Keratinocyte (primary cell): ENCODE data around the gene PUM1. TPM values are rescaled to one million over a fixed set of nuclear protein-coding genes. Genes with fewer than 3 reads are reported as not detected.

ENCODE experiments used
- DNase-seq: peaks from one replicate; pipeline ENCODE4 v3.0.0-alpha.2; 2011; ENCODE audit warnings: low read depth, missing footprints, low spot score
- FAIRE-seq: peaks from 2 replicates; lab custom pipeline; 2011; peaks lifted over from hg19 to GRCh38; lab: Jason Lieb, UNC
- H2AFZ ChIP-seq: 2 replicates; pipeline ENCODE4 v1.6.0; 2012; ENCODE audit warnings: low read length, control low read depth, inconsistent platforms; ENCODE audit not compliant: control insufficient read depth
- H3K27ac ChIP-seq: 2 replicates; pipeline ENCODE4 v1.5.1; 2011; ENCODE audit warnings: low read length; ENCODE audit not compliant: control insufficient read depth, insufficient read depth
- H3K27me3 ChIP-seq: 3 replicates; pipeline ENCODE4 v1.6.0; 2011; ENCODE audit warnings: low read length; ENCODE audit not compliant: control insufficient read depth, insufficient read depth; ENCODE audit errors: extremely low read depth
- H3K36me3 ChIP-seq, 2 experiments: 2 replicates in 1 of 2; 3 replicates in 1 of 2; pipeline ENCODE4 v1.5.1; 2011; ENCODE audit warnings: low read length in 2 of 2, mild to moderate bottlenecking in 1 of 2; ENCODE audit not compliant: control insufficient read depth in 2 of 2, insufficient read depth in 2 of 2; ENCODE audit errors: extremely low read depth in 1 of 2
- H3K4me1 ChIP-seq: 3 replicates; pipeline ENCODE4 v1.5.1; 2011; ENCODE audit warnings: low read length; ENCODE audit not compliant: control insufficient read depth, insufficient read depth; ENCODE audit errors: extremely low read depth
- H3K4me2 ChIP-seq: 3 replicates; pipeline ENCODE4 v1.6.0; 2011; ENCODE audit warnings: low read depth, low read length; ENCODE audit not compliant: control insufficient read depth, insufficient read depth; ENCODE audit errors: extremely low read depth
- H3K4me3 ChIP-seq, 3 experiments: fragments of 200-600 bp in 1 of 3; sonication (generic) in 1 of 3; 2 replicates in 2 of 3; 3 replicates in 1 of 3; pipeline ENCODE4 v1.5.1; 2011 to 2016; ENCODE audit warnings: low read length in 3 of 3, mild to moderate bottlenecking in 3 of 3, control low read depth in 2 of 3, inconsistent platforms in 1 of 3, low read depth in 1 of 3, mixed read lengths in 1 of 3, mixed run types in 1 of 3, moderate library complexity in 1 of 3; ENCODE audit not compliant: control insufficient read depth in 2 of 3, insufficient read depth in 2 of 3; ENCODE audit errors: extremely low read depth in 1 of 3
- H3K79me2 ChIP-seq: 2 replicates; pipeline ENCODE4 v1.6.0; 2012; ENCODE audit warnings: low read length; ENCODE audit not compliant: control insufficient read depth, insufficient read depth
- H3K9ac ChIP-seq: 3 replicates; pipeline ENCODE4 v1.6.0; 2011; ENCODE audit warnings: low read length; ENCODE audit not compliant: control insufficient read depth, insufficient read depth; ENCODE audit errors: extremely low read depth
- H3K9me1 ChIP-seq: 3 replicates; pipeline ENCODE4 v1.6.0; 2011; ENCODE audit warnings: low read length; ENCODE audit not compliant: control insufficient read depth, insufficient read depth; ENCODE audit errors: extremely low read depth
- H3K9me3 ChIP-seq: 2 replicates; pipeline ENCODE4 v1.5.1; 2012; ENCODE audit warnings: low read depth, low read length; ENCODE audit not compliant: control insufficient read depth
- H4K20me1 ChIP-seq: 3 replicates; pipeline ENCODE4 v1.6.0; 2011; ENCODE audit warnings: low read length; ENCODE audit not compliant: control insufficient read depth, insufficient read depth; ENCODE audit errors: extremely low read depth
- EZH2 ChIP-seq: IDR thresholded peaks from one replicate; pipeline ENCODE4 v1.6.1; 2012; ENCODE audit warnings: inconsistent platforms, mild to moderate bottlenecking, low read length, moderate library complexity
- dilution Hi-C: fragments of 300-500 bp; cut with MboI; formaldehyde crosslinking; loops from one replicate; pipeline ENCODE4 v1.7.0; 2020; ENCODE audit warnings: low sequenced_read_pairs; ENCODE audit not compliant: extremely low pct_ligation_motif_present
- polyA plus RNA-seq, 5 experiments: library from polyadenylated mRNA; depleted of rRNA in 3 of 5; stranded (reverse) in 3 of 5; stranded (forward) in 1 of 5; unstranded in 1 of 5; fragments of >200 nt; gene quantifications; 1 replicate in 1 of 5; 2 replicates in 3 of 5; 3 replicates in 1 of 5; pipeline versions ENCODE4 v1.2.1 to v1.2.3, GENCODE V29; 2011 to 2012; ENCODE audit warnings: missing spikeins in 2 of 5, low read depth in 1 of 5, low replicate concordance in 1 of 5
- TF ChIP-seq, protein P1 (sequence below), 3 experiments: IDR thresholded peaks in 1 of 3; conservative IDR thresholded peaks in 1 of 3; optimal IDR thresholded peaks in 1 of 3; 2 replicates in 2 of 3; 3 replicates in 1 of 3; pipeline versions ENCODE3 to v1.5.1; 2011; ENCODE audit warnings: low read length in 3 of 3, mild to moderate bottlenecking in 3 of 3, moderate library complexity in 2 of 3, control low read depth in 1 of 3, inconsistent platforms in 1 of 3; ENCODE audit not compliant: insufficient read depth in 2 of 3; ENCODE audit errors: extremely low read depth in 1 of 3

The PUM1 gene
- polyA plus RNA-seq, 1 donor (not counting 4 experiments of a cell fraction or from before 2014, with no cell fraction given), result 68.6 TPM

DNA sequence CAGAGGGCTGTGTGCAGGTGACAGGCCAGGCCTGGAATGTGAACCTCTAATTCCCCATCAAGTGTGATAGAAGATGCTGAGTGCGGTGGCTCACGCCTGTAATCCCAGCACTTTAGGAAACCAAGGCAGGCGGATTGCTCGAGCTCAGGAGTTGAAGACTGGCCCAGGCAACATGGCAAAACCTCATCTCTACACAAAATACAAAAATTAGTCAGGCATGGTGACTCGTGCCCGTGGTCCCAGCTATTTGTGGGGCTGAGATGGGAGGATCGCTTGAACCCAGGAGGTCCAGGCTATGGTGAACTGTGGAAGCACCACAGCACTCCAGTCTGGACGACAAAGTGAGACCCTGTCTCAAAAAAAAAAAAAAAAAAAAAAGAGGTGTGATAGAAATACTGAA lies 40.1 kb upstream of the PUM1 start:
- Histone ChIP-seq H3K79me2 (no peaks in the 10 kb centered on the region), H3K4me2 (no peak overlapping the region), H3K27me3 (no peaks in the 10 kb centered on the region), H3K36me3 (no peaks in the 10 kb centered on the region), H2AFZ (no peak overlapping the region), H3K9me3 (no peaks in the 10 kb centered on the region), H3K27ac (no peak overlapping the region), H3K4me1 (peaks cover 30% of the 10 kb centered on the region), H3K4me3 (no peak overlapping the region), H3K9ac (no peak overlapping the region), H4K20me1 (no peaks in the 10 kb centered on the region), H3K9me1 (no peaks in the 10 kb centered on the region)
- dilution Hi-C loops, result no loop called here
- FAIRE-seq (no peak), DNase-seq (no peak)
- TF ChIP-seq, protein P1, sequence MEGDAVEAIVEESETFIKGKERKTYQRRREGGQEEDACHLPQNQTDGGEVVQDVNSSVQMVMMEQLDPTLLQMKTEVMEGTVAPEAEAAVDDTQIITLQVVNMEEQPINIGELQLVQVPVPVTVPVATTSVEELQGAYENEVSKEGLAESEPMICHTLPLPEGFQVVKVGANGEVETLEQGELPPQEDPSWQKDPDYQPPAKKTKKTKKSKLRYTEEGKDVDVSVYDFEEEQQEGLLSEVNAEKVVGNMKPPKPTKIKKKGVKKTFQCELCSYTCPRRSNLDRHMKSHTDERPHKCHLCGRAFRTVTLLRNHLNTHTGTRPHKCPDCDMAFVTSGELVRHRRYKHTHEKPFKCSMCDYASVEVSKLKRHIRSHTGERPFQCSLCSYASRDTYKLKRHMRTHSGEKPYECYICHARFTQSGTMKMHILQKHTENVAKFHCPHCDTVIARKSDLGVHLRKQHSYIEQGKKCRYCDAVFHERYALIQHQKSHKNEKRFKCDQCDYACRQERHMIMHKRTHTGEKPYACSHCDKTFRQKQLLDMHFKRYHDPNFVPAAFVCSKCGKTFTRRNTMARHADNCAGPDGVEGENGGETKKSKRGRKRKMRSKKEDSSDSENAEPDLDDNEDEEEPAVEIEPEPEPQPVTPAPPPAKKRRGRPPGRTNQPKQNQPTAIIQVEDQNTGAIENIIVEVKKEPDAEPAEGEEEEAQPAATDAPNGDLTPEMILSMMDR (optimal IDR thresholded peaks at IDR 0.05 in 1 of 3, IDR thresholded peaks at IDR 0.05 in 1 of 3, conservative IDR thresholded peaks at IDR 0.05 in 1 of 3; ENCODE audit: extremely low read depth in 1 of 3, insufficient read depth in 2 of 3, low read length in 3 of 3), result no peak
- TF ChIP-seq EZH2, result no peak

DNA sequence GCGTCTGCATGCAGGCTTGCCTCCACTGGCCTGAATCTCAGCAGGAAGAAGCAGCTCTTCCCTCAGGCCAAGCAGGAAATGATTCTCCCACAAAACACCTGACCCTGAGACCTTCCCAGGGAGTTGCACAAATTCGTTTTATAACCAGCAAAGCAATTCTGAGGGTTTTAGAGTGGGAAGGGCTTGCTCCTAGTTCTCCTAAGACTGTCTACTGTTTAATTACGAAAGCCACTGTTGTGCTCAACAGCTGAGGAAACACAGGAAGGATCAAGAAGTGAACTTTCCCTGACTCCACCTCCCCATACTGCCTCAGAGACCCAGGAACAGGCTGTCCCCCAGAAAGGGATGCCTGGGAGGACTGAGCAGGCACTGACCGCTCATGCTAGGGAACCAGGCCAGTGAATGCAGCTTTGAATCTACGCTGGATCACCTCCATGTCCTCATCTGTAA lies 37.0 kb upstream of the PUM1 start:
- TF ChIP-seq, protein P1 (optimal IDR thresholded peaks at IDR 0.05 in 1 of 3, IDR thresholded peaks at IDR 0.05 in 1 of 3, conservative IDR thresholded peaks at IDR 0.05 in 1 of 3; ENCODE audit: extremely low read depth in 1 of 3, insufficient read depth in 2 of 3, low read length in 3 of 3), result no peak
- TF ChIP-seq EZH2, result no peak
- Histone ChIP-seq H3K9ac (peak overlapping the region; percentile 76), H3K36me3 (no peaks in the 10 kb centered on the region), H3K27me3 (no peaks in the 10 kb centered on the region), H4K20me1 (no peaks in the 10 kb centered on the region), H2AFZ (peak overlapping the region; percentile 92), H3K9me1 (no peaks in the 10 kb centered on the region), H3K9me3 (no peaks in the 10 kb centered on the region), H3K4me3 (peak overlapping the region in 2 of 3 experiments; percentile 27 to 52), H3K4me1 (peaks cover 31% of the 10 kb centered on the region), H3K27ac (peak overlapping the region; percentile 93), H3K4me2 (peak overlapping the region; percentile 87), H3K79me2 (no peaks in the 10 kb centered on the region)
- FAIRE-seq (peak; percentile 76), DNase-seq (peak; percentile 46)
- dilution Hi-C loops, result no loop called here
